Measurements from ENCODE around the gene TTLL6. TPM values are rescaled to one million over a fixed set of nuclear protein-coding genes. Genes with fewer than 3 reads are reported as not detected.

TTLL6 gene
- total RNA-seq, 1 donor from 2014 or later, result not detected

DNA sequence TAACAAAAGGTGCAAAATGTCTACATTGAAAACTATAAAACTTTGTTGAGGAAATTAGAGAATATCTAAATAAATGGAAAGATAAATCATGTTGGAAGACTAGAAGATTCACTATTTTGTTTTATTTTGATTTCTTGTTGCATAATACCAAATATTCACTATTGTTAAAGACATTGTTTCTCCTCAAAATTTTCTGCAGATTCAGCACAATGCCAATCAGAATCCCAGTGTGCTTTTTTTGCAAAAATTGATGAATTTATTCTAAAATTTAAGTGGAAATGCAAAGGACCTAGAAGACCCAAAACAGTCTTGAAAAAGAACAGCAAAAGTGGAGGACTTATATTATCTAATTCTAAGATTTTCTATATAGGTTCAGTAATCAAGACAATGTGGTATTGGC, 40.4 kb downstream of the TTLL6 start:
- peaks cover 43% of the 10 kb centered on the region for H3K27me3 Mint-ChIP-seq (ENCODE audit: unreplicated experiment)
- no peaks in the 10 kb centered on the region for H3K9me3 Mint-ChIP-seq (ENCODE audit: unreplicated experiment)
- H3K4me1 Mint-ChIP-seq (ENCODE audit: unreplicated experiment), result no peaks in the 10 kb centered on the region
- TF ChIP-seq, protein P1, sequence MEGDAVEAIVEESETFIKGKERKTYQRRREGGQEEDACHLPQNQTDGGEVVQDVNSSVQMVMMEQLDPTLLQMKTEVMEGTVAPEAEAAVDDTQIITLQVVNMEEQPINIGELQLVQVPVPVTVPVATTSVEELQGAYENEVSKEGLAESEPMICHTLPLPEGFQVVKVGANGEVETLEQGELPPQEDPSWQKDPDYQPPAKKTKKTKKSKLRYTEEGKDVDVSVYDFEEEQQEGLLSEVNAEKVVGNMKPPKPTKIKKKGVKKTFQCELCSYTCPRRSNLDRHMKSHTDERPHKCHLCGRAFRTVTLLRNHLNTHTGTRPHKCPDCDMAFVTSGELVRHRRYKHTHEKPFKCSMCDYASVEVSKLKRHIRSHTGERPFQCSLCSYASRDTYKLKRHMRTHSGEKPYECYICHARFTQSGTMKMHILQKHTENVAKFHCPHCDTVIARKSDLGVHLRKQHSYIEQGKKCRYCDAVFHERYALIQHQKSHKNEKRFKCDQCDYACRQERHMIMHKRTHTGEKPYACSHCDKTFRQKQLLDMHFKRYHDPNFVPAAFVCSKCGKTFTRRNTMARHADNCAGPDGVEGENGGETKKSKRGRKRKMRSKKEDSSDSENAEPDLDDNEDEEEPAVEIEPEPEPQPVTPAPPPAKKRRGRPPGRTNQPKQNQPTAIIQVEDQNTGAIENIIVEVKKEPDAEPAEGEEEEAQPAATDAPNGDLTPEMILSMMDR (IDR thresholded peaks at IDR 0.05), result no peak
- H3K4me3 Mint-ChIP-seq (ENCODE audit: unreplicated experiment), result no peak overlapping the region
- H3K36me3 Mint-ChIP-seq (ENCODE audit: unreplicated experiment), result no peaks in the 10 kb centered on the region
- DNase-seq (ENCODE audit: extremely low spot score, unreplicated experiment), result no peak
- H3K27ac Mint-ChIP-seq (ENCODE audit: unreplicated experiment), result no peak overlapping the region

DNA sequence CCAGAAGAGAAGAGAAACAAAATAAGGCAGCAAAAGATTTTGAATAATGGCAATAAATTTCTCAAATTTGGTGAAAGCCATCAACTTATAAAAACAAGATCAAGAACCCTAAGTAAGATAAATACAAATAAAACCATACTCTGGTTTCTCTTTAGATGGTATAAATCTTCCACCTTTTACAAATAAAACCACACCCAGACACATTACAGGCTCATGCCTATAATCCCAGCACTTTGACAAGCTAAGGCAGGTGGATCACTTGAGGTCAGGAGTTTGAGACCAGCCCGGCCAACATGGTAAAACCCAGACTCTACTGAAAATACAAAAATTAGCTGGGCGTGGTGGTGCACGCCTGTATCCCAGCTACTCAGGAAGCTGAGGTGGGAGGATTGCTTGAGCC, 43.8 kb downstream of the TTLL6 start:
- Mint-ChIP-seq H3K9me3 (ENCODE audit: unreplicated experiment) (no peaks in the 10 kb centered on the region), H3K4me3 (ENCODE audit: unreplicated experiment) (no peak overlapping the region), H3K27ac (ENCODE audit: unreplicated experiment) (no peak overlapping the region), H3K36me3 (ENCODE audit: unreplicated experiment) (no peaks in the 10 kb centered on the region), H3K27me3 (ENCODE audit: unreplicated experiment) (peaks cover 40% of the 10 kb centered on the region), H3K4me1 (ENCODE audit: unreplicated experiment) (no peaks in the 10 kb centered on the region)
- TF ChIP-seq, protein P1 (IDR thresholded peaks at IDR 0.05), result no peak
- no peak for DNase-seq (ENCODE audit: extremely low spot score, unreplicated experiment)

DNA sequence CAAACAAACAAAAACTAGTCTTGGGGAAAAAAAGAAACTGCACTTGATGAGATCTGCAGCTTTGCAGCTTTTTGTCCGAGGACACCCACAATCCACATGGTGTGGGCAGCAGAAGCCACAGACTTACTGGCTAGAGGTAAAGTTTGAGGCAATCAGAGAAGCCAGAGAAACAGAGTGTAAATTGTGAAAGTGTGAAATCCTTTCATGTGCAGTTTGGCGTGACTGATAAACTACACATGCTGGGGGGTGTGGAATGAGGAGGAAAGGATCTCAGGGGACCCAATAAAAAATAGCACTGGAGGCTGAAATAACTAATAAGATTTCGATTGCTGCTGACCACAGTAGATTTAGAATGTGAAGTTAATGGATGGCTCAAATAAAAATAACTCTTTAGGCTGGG, 46.1 kb downstream of the TTLL6 start:
- Mint-ChIP-seq H3K4me3 (ENCODE audit: unreplicated experiment) (no peak overlapping the region), H3K27ac (ENCODE audit: unreplicated experiment) (no peak overlapping the region), H3K9me3 (ENCODE audit: unreplicated experiment) (no peaks in the 10 kb centered on the region), H3K4me1 (ENCODE audit: unreplicated experiment) (no peaks in the 10 kb centered on the region), H3K27me3 (ENCODE audit: unreplicated experiment) (peaks cover 41% of the 10 kb centered on the region), H3K36me3 (ENCODE audit: unreplicated experiment) (no peaks in the 10 kb centered on the region)
- DNase-seq (ENCODE audit: extremely low spot score, unreplicated experiment), result no peak
- TF ChIP-seq, protein P1 (IDR thresholded peaks at IDR 0.05), result no peak

DNA sequence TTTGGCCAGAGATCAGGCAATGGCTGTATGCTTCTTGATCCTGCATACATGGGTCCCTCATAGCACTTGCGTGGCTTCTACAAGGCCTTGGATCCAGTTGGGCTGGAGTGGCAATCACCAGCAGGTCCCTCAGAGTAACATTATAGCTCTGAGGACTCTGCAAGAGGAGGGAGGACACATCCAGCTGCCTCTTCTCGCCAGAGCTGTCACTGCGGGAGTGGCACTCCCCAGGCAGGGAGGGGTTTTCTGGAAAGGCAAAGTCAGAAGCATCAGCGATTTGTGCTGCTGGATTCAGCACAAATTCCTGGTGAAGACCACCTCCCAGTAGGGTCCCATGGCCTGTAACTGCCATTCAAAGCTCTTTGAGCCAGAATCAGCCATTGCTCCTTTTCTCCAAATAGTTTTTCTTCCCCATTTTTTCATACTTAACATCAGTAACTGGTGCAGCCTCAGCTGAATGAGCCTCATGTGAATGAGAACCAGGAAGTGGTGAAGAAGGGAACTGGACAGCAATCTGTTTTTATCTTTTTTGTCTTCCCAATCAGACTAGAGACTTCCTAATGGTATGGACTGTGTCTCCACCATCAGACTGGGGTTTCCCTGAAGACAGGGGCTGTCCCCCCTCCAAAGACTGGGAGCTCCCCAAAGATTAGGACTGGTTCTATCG, 47.9 kb downstream of the TTLL6 start:
- Mint-ChIP-seq H3K27ac (ENCODE audit: unreplicated experiment) (no peak overlapping the region), H3K36me3 (ENCODE audit: unreplicated experiment) (no peaks in the 10 kb centered on the region)

DNA sequence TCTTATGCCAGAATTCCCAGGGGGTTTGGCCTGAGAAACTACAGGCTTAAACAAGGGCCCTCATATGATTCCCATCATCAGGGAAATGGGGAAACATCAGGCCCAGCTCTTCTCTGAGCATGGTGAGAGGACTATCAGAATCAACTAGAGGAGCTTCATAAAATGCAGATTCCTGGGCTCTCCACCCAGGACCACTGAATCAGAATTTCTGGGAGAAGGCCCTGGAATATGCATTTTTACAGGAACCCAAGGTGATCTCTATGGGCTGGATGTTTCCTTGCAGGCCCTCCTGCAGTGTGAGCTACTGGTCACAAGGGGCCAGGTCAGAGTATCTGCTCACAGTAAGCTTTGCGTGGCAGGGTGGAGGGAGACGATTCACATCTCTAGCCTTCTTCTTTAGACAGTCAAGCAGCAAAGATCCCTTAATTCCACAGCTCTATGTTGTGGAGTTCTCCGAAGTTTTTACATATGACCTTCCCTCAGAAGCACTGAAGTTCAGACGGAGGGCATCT, 49.7 kb downstream of the TTLL6 start:
- Mint-ChIP-seq H3K9me3 (ENCODE audit: unreplicated experiment) (no peaks in the 10 kb centered on the region), H3K4me3 (ENCODE audit: unreplicated experiment) (no peak overlapping the region), H3K36me3 (ENCODE audit: unreplicated experiment) (no peaks in the 10 kb centered on the region), H3K4me1 (ENCODE audit: unreplicated experiment) (no peaks in the 10 kb centered on the region), H3K27ac (ENCODE audit: unreplicated experiment) (no peak overlapping the region), H3K27me3 (ENCODE audit: unreplicated experiment) (peaks cover 57% of the 10 kb centered on the region)
- TF ChIP-seq, protein P1 (IDR thresholded peaks at IDR 0.05), result no peak
- DNase-seq (ENCODE audit: extremely low spot score, unreplicated experiment), result no peak

More for the DNA sequence above, 47.9 kb downstream of the TTLL6 start:
- no peaks in the 10 kb centered on the region for H3K4me1 Mint-ChIP-seq (ENCODE audit: unreplicated experiment)
- TF ChIP-seq, protein P1 (IDR thresholded peaks at IDR 0.05), result no peak
- DNase-seq (ENCODE audit: extremely low spot score, unreplicated experiment), result no peak
- no peaks in the 10 kb centered on the region for H3K9me3 Mint-ChIP-seq (ENCODE audit: unreplicated experiment)
- H3K27me3 Mint-ChIP-seq (ENCODE audit: unreplicated experiment), result peaks cover 47% of the 10 kb centered on the region
- H3K4me3 Mint-ChIP-seq (ENCODE audit: unreplicated experiment), result no peak overlapping the region
